Muscle of leg (tissue), 11 donors: Measurements from ENCODE around the gene FCRL2. TPM values are rescaled to one million over a fixed set of nuclear protein-coding genes. Genes with fewer than 3 reads are reported as not detected.

Source experiments
- DNase-seq: peaks from one replicate; pipeline ENCODE4 v3.0.0; 2013
- H3K27ac ChIP-seq: one replicate; pipeline ENCODE4 v1.5.1; 2013; ENCODE audit warnings: mild to moderate bottlenecking, low read length, control low read depth
- H3K27me3 ChIP-seq: one replicate; pipeline ENCODE4 v1.6.1; 2013; ENCODE audit warnings: low read length; ENCODE audit not compliant: control insufficient read depth, insufficient read depth
- H3K36me3 ChIP-seq: one replicate; pipeline ENCODE4 v1.6.1; 2013; ENCODE audit warnings: low read length; ENCODE audit not compliant: control insufficient read depth, insufficient read depth
- H3K4me1 ChIP-seq: one replicate; pipeline ENCODE4 v1.6.1; 2013; ENCODE audit warnings: low read length; ENCODE audit not compliant: control insufficient read depth, insufficient read depth
- H3K4me3 ChIP-seq: one replicate; pipeline ENCODE4 v1.5.1; 2013; ENCODE audit warnings: low read length, control low read depth
- H3K9me3 ChIP-seq: replicated peaks from 2 replicates; pipeline ENCODE4 v1.6.1; 2013; ENCODE audit warnings: low read depth, low read length; ENCODE audit not compliant: control insufficient read depth
- WGBS: methylation state at CpG from one replicate; pipeline ENCODE4 v1.1.5; 2013; ENCODE audit warnings: missing lambda C conversion rate; ENCODE audit not compliant: insufficient coverage; 5-methylcytosine and 5-hydroxymethylcytosine counted together
- polyA plus RNA-seq, 8 donors: library from polyadenylated mRNA; unstranded; fragments of 120-200 nt; gene quantifications; one replicate each; pipeline versions ENCODE4 v1.2.1 to v1.2.3, GENCODE V29; 2013; ENCODE audit warnings: inconsistent platforms in 1 of 8, low replicate concordance in 1 of 8; ENCODE audit not compliant: insufficient read length in 8 of 8, insufficient read depth in 1 of 8
- total RNA-seq: library from RNA; stranded (reverse); fragments of 120-200 nt; gene quantifications from one replicate; pipeline ENCODE4 v1.2.4, GENCODE V29; 2013

Gene FCRL2
- total and polyA plus RNA-seq, 9 donors = 0.08 to 0.34 (median 0.12) TPM; not detected in 6

DNA sequence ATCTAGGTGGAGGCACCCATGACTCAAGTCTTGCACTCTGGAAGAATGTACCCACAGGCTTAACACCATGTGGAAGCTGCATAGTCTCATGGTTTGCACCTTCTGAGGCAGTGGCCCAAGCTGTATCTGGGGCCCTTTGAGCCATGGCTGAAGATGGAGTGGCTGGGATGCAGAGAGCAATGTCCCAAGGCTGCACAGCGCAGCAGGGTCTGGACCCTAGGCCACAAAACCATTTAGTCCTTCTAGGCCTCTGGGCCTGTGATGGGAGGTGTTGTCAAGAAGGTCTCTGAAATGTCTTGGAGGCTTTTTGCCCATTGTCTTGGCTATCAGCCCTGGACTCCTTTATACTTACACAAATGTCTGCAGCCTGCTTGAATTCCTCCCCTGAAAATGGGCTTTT, 54.9 kb downstream of the FCRL2 start:
- Histone ChIP-seq H3K27me3 (no peaks in the 10 kb centered on the region), H3K9me3 (peaks cover 4% of the 10 kb centered on the region), H3K27ac (no peak overlapping the region), H3K4me3 (no peak overlapping the region), H3K36me3 (no peaks in the 10 kb centered on the region), H3K4me1 (no peaks in the 10 kb centered on the region)
- WGBS = no CpG with 5 or more reads among the region's 1 CpG
- no peak for DNase-seq

GRCh38 chr1:157715736-157716135, 61.2 kb downstream of the FCRL2 start:
- no peak for DNase-seq
- Histone ChIP-seq H3K36me3 (no peaks in the 10 kb centered on the region), H3K4me1 (no peaks in the 10 kb centered on the region), H3K27me3 (no peaks in the 10 kb centered on the region), H3K27ac (no peak overlapping the region), H3K9me3 (no peaks in the 10 kb centered on the region), H3K4me3 (no peak overlapping the region)
- 78% methylated on average over 5 of the region's 5 CpGs for WGBS

DNA sequence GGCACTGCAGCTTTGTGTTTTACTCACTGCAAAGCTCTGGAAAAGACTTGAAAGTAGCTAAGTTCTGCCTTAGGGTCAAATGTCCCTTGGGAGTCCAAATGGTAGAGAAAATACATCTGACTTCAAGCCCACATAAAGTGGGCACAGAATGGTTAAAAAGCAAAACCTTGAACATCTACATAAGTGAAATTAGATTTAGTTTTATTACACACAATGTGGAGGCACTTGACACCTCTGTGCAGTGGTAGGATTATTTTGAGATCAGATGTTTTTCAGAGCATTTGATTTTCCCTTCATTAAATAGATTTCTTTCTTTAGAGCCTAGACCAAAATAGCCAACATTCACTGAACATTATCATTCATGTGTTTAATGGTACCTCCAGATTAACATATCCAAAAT, 65.1 kb downstream of the FCRL2 start:
- no peak for DNase-seq
- Histone ChIP-seq H3K36me3 (no peaks in the 10 kb centered on the region), H3K27me3 (no peaks in the 10 kb centered on the region), H3K27ac (no peak overlapping the region), H3K4me1 (no peaks in the 10 kb centered on the region), H3K9me3 (no peaks in the 10 kb centered on the region), H3K4me3 (no peak overlapping the region)

GRCh38 chr1:157704878-157705277, 72.1 kb downstream of the FCRL2 start:
- Histone ChIP-seq H3K9me3 (no peaks in the 10 kb centered on the region), H3K27me3 (peaks cover 2% of the 10 kb centered on the region), H3K36me3 (no peaks in the 10 kb centered on the region), H3K4me1 (no peaks in the 10 kb centered on the region), H3K4me3 (no peak overlapping the region), H3K27ac (no peak overlapping the region)
- DNase-seq = no peak

DNA sequence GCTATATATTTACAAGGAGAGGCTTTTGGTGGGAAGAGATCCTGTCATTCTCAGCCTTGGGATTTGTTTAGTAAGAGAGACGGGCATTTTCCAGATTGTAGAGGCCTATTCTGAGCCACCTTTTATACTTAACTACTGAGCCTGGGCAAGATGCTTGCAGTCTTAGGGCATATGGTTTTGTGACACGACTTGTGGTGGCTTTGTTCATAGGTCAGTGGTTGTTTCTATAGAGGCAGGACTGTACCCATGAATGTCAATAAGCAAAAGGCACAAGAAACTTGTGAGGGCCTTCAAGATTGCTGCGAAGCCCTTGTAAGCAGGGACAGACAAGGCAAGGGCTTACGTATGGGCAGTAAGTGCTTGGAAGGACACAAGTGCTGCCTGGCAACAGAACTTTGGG, 73.0 kb downstream of the FCRL2 start:
- H3K9me3 ChIP-seq = no peaks in the 10 kb centered on the region
- H3K4me1 ChIP-seq = no peaks in the 10 kb centered on the region
- no peak overlapping the region for H3K4me3 ChIP-seq
- H3K27me3 ChIP-seq = peaks cover 2% of the 10 kb centered on the region
- DNase-seq = no peak
- H3K27ac ChIP-seq = no peak overlapping the region
- WGBS = 96% methylated on average over 2 of the region's 4 CpGs
- H3K36me3 ChIP-seq = no peaks in the 10 kb centered on the region

- H3K4me1 ChIP-seq = no peaks in the 10 kb centered on the region
- H3K27me3 ChIP-seq = peaks cover 2% of the 10 kb centered on the region
- no peaks in the 10 kb centered on the region for H3K36me3 ChIP-seq
- H3K4me3 ChIP-seq = no peak overlapping the region
- H3K9me3 ChIP-seq = no peaks in the 10 kb centered on the region
- no peak for DNase-seq
- no CpG with 5 or more reads among the region's 5 CpGs for WGBS
- H3K27ac ChIP-seq = no peak overlapping the region
Observed at GRCh38 chr1:157702308-157702825, 74.6 kb downstream of the FCRL2 start.

DNA sequence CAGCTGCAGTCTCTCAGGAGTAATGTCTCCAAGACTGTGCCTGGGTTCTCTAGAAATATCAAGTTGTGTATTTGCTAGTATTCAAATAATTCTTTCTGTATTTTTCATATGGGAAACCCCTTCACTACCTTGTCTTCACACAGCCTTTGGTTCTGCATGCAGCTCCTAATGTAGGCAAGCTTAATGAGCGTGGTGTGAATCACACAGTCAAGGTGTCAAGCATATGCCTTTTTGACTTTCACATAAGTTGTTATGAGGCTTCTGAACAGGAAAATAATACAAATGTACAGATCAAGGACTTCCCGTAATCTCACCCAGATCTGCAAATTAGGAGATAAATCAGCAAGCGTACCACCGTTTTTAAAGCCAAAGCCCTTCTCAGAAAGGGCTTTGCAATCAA, 76.2 kb downstream of the FCRL2 start, which contains the start of gene FCRL3:
Gene FCRL3 (minus strand): TSS at position 38 of the 400 bp plus-strand sequence. CDS start 280 bp downstream, outside the sequence.
- Histone ChIP-seq H3K4me1 (no peaks in the 10 kb centered on the region), H3K4me3 (no peak within 1 kb of the TSS), H3K36me3 (no peaks in the 10 kb centered on the region), H3K27me3 (peaks cover 2% of the 10 kb centered on the region), H3K9me3 (no peaks in the 10 kb centered on the region), H3K27ac (no peak within 1 kb of the TSS)
- WGBS = 88% methylated on average over 3 of the region's 4 CpGs
- no peak for DNase-seq

DNA sequence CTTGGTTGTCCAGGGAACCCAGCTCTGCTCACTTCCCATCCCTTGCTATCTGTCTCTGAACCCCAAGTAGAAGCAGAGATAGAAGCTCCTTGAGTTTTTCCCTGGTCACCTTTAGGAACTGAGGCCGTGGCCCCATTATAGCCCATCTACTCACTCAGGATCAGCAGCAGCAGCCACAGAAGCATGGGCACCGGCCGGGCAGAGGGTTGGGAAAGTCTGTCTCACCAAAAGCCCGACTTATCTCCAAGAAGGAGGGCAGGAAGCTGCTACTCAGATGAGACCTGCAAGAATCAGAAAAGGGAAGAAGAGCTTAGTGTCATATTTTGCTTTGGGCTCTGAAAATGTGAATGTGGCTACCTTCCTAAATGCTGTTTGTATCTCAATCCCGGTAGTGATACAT, 76.6 kb downstream of the FCRL2 start:
- no peak overlapping the region for H3K27ac ChIP-seq
- 92% methylated on average over 2 of the region's 5 CpGs for WGBS

GRCh38 chr1:157697781-157698569, 79.0 kb downstream of the FCRL2 start:
- H3K4me3 ChIP-seq = no peak overlapping the region
- no peaks in the 10 kb centered on the region for H3K9me3 ChIP-seq
- H3K27ac ChIP-seq = no peak overlapping the region
- 90% methylated on average over 2 of the region's 4 CpGs for WGBS
- DNase-seq = no peak
- peaks cover 2% of the 10 kb centered on the region for H3K27me3 ChIP-seq
- no peaks in the 10 kb centered on the region for H3K4me1 ChIP-seq
- H3K36me3 ChIP-seq = no peaks in the 10 kb centered on the region

More for the DNA sequence above, 76.6 kb downstream of the FCRL2 start:
- H3K36me3 ChIP-seq = no peaks in the 10 kb centered on the region
- H3K4me3 ChIP-seq = no peak overlapping the region
- no peaks in the 10 kb centered on the region for H3K9me3 ChIP-seq
- H3K4me1 ChIP-seq = no peaks in the 10 kb centered on the region
- DNase-seq = no peak
- H3K27me3 ChIP-seq = peaks cover 2% of the 10 kb centered on the region

GRCh38 chr1:157696966-157697628, 79.8 kb downstream of the FCRL2 start:
- DNase-seq = no peak
- Histone ChIP-seq H3K4me3 (no peak overlapping the region), H3K9me3 (no peaks in the 10 kb centered on the region), H3K4me1 (no peaks in the 10 kb centered on the region), H3K27ac (no peak overlapping the region), H3K36me3 (no peaks in the 10 kb centered on the region), H3K27me3 (peaks cover 2% of the 10 kb centered on the region)
- WGBS = 59% methylated on average over 3 of the region's 4 CpGs
